Middle frontal gyrus (tissue), 1 donor: ENCODE measurements around the gene MYO9B.
A peak's percentile ranks its signal among the peaks of the same experiment; 100 is the strongest.

Source experiments
- DNase-seq: peaks from one replicate; pipeline ENCODE4 v3.0.0-alpha.2; 2015; ENCODE audit warnings: low spot score; ENCODE audit errors: extremely low spot score

The MYO9B gene

GRCh38 chr19:17058236-17058635, 17.3 kb upstream of the MYO9B start:
- no peak for DNase-seq

GRCh38 chr19:17060802-17061201, 14.8 kb upstream of the MYO9B start:
- no peak for DNase-seq

GRCh38 chr19:17061205-17061604, 14.4 kb upstream of the MYO9B start:
- no peak for DNase-seq

- DNase-seq, result no peak
These were observed 13.9 kb upstream of the MYO9B start for GRCh38 chr19:17061691-17062090.

GRCh38 chr19:17063428-17063827, 12.1 kb upstream of the MYO9B start:
- no peak for DNase-seq

GRCh38 chr19:17069193-17069592, 6.4 kb upstream of the MYO9B start:
- no peak for DNase-seq

GRCh38 chr19:17070421-17070820, 5.2 kb upstream of the MYO9B start:
- DNase-seq, result no peak

GRCh38 chr19:17070912-17071311, 4.7 kb upstream of the MYO9B start:
- DNase-seq, result no peak

GRCh38 chr19:17073869-17074633, 1.5 kb upstream of the MYO9B start:
- DNase-seq, result no peak

- no peak for DNase-seq
These were observed 943 bp upstream of the MYO9B start for GRCh38 chr19:17074634-17075034.

- no peak for DNase-seq
These were observed 426 bp downstream of the MYO9B start for GRCh38 chr19:17075864-17076542.

- DNase-seq, result no peak
These were observed 990 bp downstream of the MYO9B start for GRCh38 chr19:17076543-17076991.

- no peak for DNase-seq
These were observed 2.0 kb downstream of the MYO9B start for GRCh38 chr19:17077447-17078028.

- no peak for DNase-seq
These were observed 2.7 kb downstream of the MYO9B start for GRCh38 chr19:17078036-17078919.

- DNase-seq, result no peak
These were observed 3.5 kb downstream of the MYO9B start for GRCh38 chr19:17078920-17079709.

- peak; percentile 37 for DNase-seq
These were observed 4.3 kb downstream of the MYO9B start for GRCh38 chr19:17079710-17080439.

GRCh38 chr19:17080440-17080801, 4.8 kb downstream of the MYO9B start:
- DNase-seq, result no peak

- DNase-seq, result no peak
These were observed 6.4 kb downstream of the MYO9B start for GRCh38 chr19:17081672-17082630.

- DNase-seq, result no peak
These were observed 10.5 kb downstream of the MYO9B start for GRCh38 chr19:17086120-17086519.
